SK-N-MC (cell line): ENCODE results near the gene CHST10.

Source experiments
- EZH2 ChIP-seq: fragments of 200-600 bp; sonication (generic); IDR thresholded peaks from one replicate; pipeline ENCODE4 v1.6.1; 2017; ENCODE audit warnings: antibody characterized with exemption
- FOXP2 ChIP-seq: optimal IDR thresholded peaks from 2 replicates; pipeline ENCODE3; 2011; ENCODE audit warnings: mild to moderate bottlenecking, moderate library complexity; ENCODE audit not compliant: insufficient read depth; ENCODE audit errors: extremely low read length, control extremely low read depth
- POLR2AphosphoS5 ChIP-seq: IDR thresholded peaks from 2 replicates; pipeline ENCODE4 v1.6.1; 2012; ENCODE audit warnings: mild to moderate bottlenecking, low read depth, low read length, borderline replicate concordance

GRCh38 chr2:100408104-100408503, 9.4 kb downstream of the CHST10 start:
- no peak for TF ChIP-seq POLR2AphosphoS5
- no peak for TF ChIP-seq EZH2
- TF ChIP-seq FOXP2: no peak
